Measurements from ENCODE around the gene BCAM.
"Not testable (repeated sequence)": the region's sequence is repeated elsewhere in the genome, so short reads cannot be mapped to it uniquely, and the experiment has no call there.

- not testable (repeated sequence) for TF ChIP-seq CTCF (IDR thresholded peaks at IDR 0.05; ENCODE audit: low read depth, low read length, missing input control); SP1 (IDR thresholded peaks at IDR 0.05); GABPA (IDR thresholded peaks at IDR 0.05 in 1 of 2, conservative IDR thresholded peaks at IDR 0.05 in 1 of 2); FOXA1 (IDR thresholded peaks at IDR 0.05); YY1 (IDR thresholded peaks at IDR 0.05); RAD21 (IDR thresholded peaks at IDR 0.05); HNF4G (IDR thresholded peaks at IDR 0.05); NR2F2 (IDR thresholded peaks at IDR 0.05); TAF1 (conservative IDR thresholded peaks at IDR 0.05); EGR1 (IDR thresholded peaks at IDR 0.05; ENCODE audit: low read depth in 2 of 2)
Measured at GRCh38 chr19:44781694-44782093, 27.2 kb upstream of the BCAM start.
